ENCODE data around the gene CDHR4.
"Not testable (repeated sequence)": the region's sequence is repeated elsewhere in the genome, so short reads cannot be mapped to it uniquely, and the experiment has no call there.

CDHR4 gene

GRCh38 chr3:49751501-49751900 is 48.2 kb downstream of the CDHR4 start:
- H3K4me3 Mint-ChIP-seq = no peak overlapping the region
- H3K27me3 Mint-ChIP-seq = no peaks in the 10 kb centered on the region
- no peak for DNase-seq
- H3K9me3 Mint-ChIP-seq = no peaks in the 10 kb centered on the region
- peaks cover 21% of the 10 kb centered on the region for H3K36me3 Mint-ChIP-seq
- CTCF ChIA-PET = interaction anchor here (0.7 kb wide), 1 partner anchor 594 kb away, joined by 3 read pairs; no protein-coding TSS in a partner anchor
- H3K27ac Mint-ChIP-seq = no peak overlapping the region
- no peaks in the 10 kb centered on the region for H3K4me1 Mint-ChIP-seq

GRCh38 chr3:49750056-49750455 is 49.6 kb downstream of the CDHR4 start:
- Mint-ChIP-seq H3K27ac (no peak overlapping the region), H3K4me1 (no peaks in the 10 kb centered on the region), H3K4me3 (no peak overlapping the region), H3K27me3 (no peaks in the 10 kb centered on the region), H3K36me3 (peaks cover 17% of the 10 kb centered on the region), H3K9me3 (no peaks in the 10 kb centered on the region)
- CTCF ChIA-PET = no interaction called here
- DNase-seq = no peak

- DNase-seq, H3K9me3 Mint-ChIP-seq, H3K27ac Mint-ChIP-seq, H3K27me3 Mint-ChIP-seq, H3K4me1 Mint-ChIP-seq, CTCF ChIA-PET, H3K4me3 Mint-ChIP-seq: not testable (repeated sequence)
- H3K36me3 Mint-ChIP-seq = peaks cover 19% of the 10 kb centered on the region
These were observed 50.8 kb downstream of the CDHR4 start for GRCh38 chr3:49748874-49749273.

GRCh38 chr3:49747792-49748480 is 51.7 kb downstream of the CDHR4 start:
- peaks cover 15% of the 10 kb centered on the region for H3K36me3 Mint-ChIP-seq
- CTCF ChIA-PET = no interaction called here
- H3K27ac Mint-ChIP-seq = no peak overlapping the region
- no peaks in the 10 kb centered on the region for H3K4me1 Mint-ChIP-seq
- H3K4me3 Mint-ChIP-seq = no peak overlapping the region
- no peaks in the 10 kb centered on the region for H3K9me3 Mint-ChIP-seq
- no peak for DNase-seq
- H3K27me3 Mint-ChIP-seq = no peaks in the 10 kb centered on the region

- DNase-seq = no peak
- H3K4me1 Mint-ChIP-seq = no peaks in the 10 kb centered on the region
- H3K27me3 Mint-ChIP-seq = no peaks in the 10 kb centered on the region
- no peak overlapping the region for H3K4me3 Mint-ChIP-seq
- CTCF ChIA-PET = no interaction called here
- peaks cover 17% of the 10 kb centered on the region for H3K36me3 Mint-ChIP-seq
- no peak overlapping the region for H3K27ac Mint-ChIP-seq
- H3K9me3 Mint-ChIP-seq = no peaks in the 10 kb centered on the region
These were observed 53.7 kb downstream of the CDHR4 start for GRCh38 chr3:49745986-49746385.
